ENCODE measurements around the gene TIFAB. TPM values are rescaled to one million over a fixed set of nuclear protein-coding genes. Genes with fewer than 3 reads are reported as not detected.

TIFAB gene
- polyA plus RNA-seq, 1 donor from 2014 or later: not detected

DNA sequence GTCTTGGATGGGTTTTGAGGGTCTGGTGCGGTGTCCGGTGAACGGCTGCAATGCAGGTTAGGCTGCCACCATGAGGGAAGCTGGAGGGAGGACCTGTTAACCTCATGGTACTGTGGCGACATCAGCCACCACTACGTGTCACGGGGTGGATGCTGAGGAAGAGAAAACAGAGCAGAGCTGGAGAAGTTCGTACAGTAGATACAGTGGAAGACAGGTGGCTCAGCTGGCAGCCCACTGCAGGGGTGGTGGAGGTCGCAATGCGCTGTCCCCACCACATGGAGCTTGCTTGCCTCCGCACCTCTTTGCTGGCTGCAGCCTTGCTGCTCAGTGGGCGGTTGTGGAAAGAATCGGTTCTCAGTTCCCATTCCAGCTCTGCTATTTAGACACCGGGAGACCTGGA, 7.8 kb downstream of the TIFAB start:
- no peak overlapping the region for H3K4me3 ChIP-seq (ENCODE audit: low read length)
- no peak overlapping the region for H3K9ac ChIP-seq (ENCODE audit: low read length)
- no peak overlapping the region for H3K4me2 ChIP-seq (ENCODE audit: low read length)
- H3K27ac ChIP-seq (ENCODE audit: low read length): no peak overlapping the region
- H3K9me3 ChIP-seq (ENCODE audit: low read length): no peaks in the 10 kb centered on the region
- no peaks in the 10 kb centered on the region for H3K27me3 ChIP-seq (ENCODE audit: insufficient read depth, low read depth, low read length)
- no peaks in the 10 kb centered on the region for H3F3A ChIP-seq (ENCODE audit: insufficient read depth, low read length, poor library complexity, severe bottlenecking)
- H3K9me2 ChIP-seq (ENCODE audit: insufficient read depth, low read length): no peaks in the 10 kb centered on the region
- H3K36me3 ChIP-seq (ENCODE audit: insufficient read depth, low read length): no peaks in the 10 kb centered on the region
- no peak for TF ChIP-seq EP300 (conservative IDR thresholded peaks at IDR 0.05; ENCODE audit: poor library complexity, severe bottlenecking)
- TF ChIP-seq, protein P1, sequence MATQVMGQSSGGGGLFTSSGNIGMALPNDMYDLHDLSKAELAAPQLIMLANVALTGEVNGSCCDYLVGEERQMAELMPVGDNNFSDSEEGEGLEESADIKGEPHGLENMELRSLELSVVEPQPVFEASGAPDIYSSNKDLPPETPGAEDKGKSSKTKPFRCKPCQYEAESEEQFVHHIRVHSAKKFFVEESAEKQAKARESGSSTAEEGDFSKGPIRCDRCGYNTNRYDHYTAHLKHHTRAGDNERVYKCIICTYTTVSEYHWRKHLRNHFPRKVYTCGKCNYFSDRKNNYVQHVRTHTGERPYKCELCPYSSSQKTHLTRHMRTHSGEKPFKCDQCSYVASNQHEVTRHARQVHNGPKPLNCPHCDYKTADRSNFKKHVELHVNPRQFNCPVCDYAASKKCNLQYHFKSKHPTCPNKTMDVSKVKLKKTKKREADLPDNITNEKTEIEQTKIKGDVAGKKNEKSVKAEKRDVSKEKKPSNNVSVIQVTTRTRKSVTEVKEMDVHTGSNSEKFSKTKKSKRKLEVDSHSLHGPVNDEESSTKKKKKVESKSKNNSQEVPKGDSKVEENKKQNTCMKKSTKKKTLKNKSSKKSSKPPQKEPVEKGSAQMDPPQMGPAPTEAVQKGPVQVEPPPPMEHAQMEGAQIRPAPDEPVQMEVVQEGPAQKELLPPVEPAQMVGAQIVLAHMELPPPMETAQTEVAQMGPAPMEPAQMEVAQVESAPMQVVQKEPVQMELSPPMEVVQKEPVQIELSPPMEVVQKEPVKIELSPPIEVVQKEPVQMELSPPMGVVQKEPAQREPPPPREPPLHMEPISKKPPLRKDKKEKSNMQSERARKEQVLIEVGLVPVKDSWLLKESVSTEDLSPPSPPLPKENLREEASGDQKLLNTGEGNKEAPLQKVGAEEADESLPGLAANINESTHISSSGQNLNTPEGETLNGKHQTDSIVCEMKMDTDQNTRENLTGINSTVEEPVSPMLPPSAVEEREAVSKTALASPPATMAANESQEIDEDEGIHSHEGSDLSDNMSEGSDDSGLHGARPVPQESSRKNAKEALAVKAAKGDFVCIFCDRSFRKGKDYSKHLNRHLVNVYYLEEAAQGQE (IDR thresholded peaks at IDR 0.05; ENCODE audit: borderline replicate concordance): no peak
- no peak for TF ChIP-seq POLR2AphosphoS5 (IDR thresholded peaks at IDR 0.05)
- no peak for TF ChIP-seq TAF1 (IDR thresholded peaks at IDR 0.05; ENCODE audit: low read depth)
- no peak for TF ChIP-seq SMC3 (conservative IDR thresholded peaks at IDR 0.05; ENCODE audit: poor library complexity)
- TF ChIP-seq MXI1 (conservative IDR thresholded peaks at IDR 0.05; ENCODE audit: poor library complexity, severe bottlenecking): no peak
- TF ChIP-seq RAD21 (conservative IDR thresholded peaks at IDR 0.05): no peak
- TF ChIP-seq, protein P2, sequence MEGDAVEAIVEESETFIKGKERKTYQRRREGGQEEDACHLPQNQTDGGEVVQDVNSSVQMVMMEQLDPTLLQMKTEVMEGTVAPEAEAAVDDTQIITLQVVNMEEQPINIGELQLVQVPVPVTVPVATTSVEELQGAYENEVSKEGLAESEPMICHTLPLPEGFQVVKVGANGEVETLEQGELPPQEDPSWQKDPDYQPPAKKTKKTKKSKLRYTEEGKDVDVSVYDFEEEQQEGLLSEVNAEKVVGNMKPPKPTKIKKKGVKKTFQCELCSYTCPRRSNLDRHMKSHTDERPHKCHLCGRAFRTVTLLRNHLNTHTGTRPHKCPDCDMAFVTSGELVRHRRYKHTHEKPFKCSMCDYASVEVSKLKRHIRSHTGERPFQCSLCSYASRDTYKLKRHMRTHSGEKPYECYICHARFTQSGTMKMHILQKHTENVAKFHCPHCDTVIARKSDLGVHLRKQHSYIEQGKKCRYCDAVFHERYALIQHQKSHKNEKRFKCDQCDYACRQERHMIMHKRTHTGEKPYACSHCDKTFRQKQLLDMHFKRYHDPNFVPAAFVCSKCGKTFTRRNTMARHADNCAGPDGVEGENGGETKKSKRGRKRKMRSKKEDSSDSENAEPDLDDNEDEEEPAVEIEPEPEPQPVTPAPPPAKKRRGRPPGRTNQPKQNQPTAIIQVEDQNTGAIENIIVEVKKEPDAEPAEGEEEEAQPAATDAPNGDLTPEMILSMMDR (IDR thresholded peaks at IDR 0.05; ENCODE audit: poor library complexity, severe bottlenecking): no peak
- TF ChIP-seq EZH2 (IDR thresholded peaks at IDR 0.05; ENCODE audit: borderline replicate concordance, insufficient read depth, low read length, poor library complexity, severe bottlenecking): no peak
- H4K20me1 ChIP-seq (ENCODE audit: insufficient read depth): no peaks in the 10 kb centered on the region
- no peak overlapping the region for H2AFZ ChIP-seq (ENCODE audit: low read depth, low read length)
- no peaks in the 10 kb centered on the region for H3K79me2 ChIP-seq (replicated peaks; ENCODE audit: insufficient read depth, low read length)

DNA sequence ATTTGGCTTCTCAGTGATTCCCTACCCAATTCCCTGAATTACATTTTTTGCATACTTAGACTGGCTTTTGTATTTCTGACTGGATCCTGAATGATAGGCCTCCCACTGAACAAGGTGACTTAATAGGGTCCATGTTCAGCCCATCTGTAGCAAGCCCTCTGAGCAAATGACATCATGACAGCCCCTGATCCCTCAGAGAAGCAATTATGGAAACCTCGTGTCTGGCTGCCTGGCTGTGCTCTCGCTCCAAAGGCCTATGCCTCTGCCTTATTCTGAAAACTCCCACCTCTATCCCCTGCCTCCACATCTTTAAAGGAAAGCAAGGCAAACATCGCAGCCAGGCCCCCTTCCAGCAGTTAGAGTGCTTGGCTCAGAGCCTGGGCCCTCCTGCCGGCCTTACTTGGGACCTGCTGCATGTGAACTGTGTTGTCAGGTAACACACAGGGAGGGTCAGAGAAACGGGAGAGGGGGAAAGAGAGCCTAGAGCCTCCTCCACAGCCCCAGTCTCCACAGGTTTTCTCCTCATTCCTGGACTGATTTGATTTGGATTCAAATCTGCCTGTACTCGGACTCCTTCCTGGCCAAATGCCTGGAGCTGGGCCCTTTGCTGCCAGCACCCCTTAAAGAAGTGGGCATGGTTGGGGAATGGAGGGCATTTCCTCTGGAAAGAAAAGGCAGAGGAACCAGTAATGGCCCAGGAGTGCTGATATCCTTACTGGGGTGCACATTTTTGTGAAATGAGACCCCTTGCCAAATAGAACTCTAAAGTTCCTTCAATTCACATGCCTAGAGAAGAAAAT, 8.8 kb downstream of the TIFAB start:
- H2AFZ ChIP-seq (ENCODE audit: low read depth, low read length): no peak overlapping the region

More for the DNA sequence above, 8.8 kb downstream of the TIFAB start:
- Histone ChIP-seq H4K20me1 (ENCODE audit: insufficient read depth) (no peaks in the 10 kb centered on the region), H3K9me3 (ENCODE audit: low read length) (no peaks in the 10 kb centered on the region), H3F3A (ENCODE audit: insufficient read depth, low read length, poor library complexity, severe bottlenecking) (no peaks in the 10 kb centered on the region), H3K4me3 (ENCODE audit: low read length) (no peak overlapping the region), H3K27ac (ENCODE audit: low read length) (peak overlapping the region; percentile 51), H3K36me3 (ENCODE audit: insufficient read depth, low read length) (no peaks in the 10 kb centered on the region), H3K79me2 (replicated peaks; ENCODE audit: insufficient read depth, low read length) (no peaks in the 10 kb centered on the region), H3K9ac (ENCODE audit: low read length) (peak overlapping the region; percentile 20), H3K4me2 (ENCODE audit: low read length) (no peak overlapping the region), H3K9me2 (ENCODE audit: insufficient read depth, low read length) (no peaks in the 10 kb centered on the region), H3K27me3 (ENCODE audit: insufficient read depth, low read depth, low read length) (no peaks in the 10 kb centered on the region)
- TF ChIP-seq MXI1 (conservative IDR thresholded peaks at IDR 0.05; ENCODE audit: poor library complexity, severe bottlenecking) (peak; percentile 23), POLR2AphosphoS5 (IDR thresholded peaks at IDR 0.05) (no peak)
- TF ChIP-seq, protein P1 (IDR thresholded peaks at IDR 0.05; ENCODE audit: borderline replicate concordance): peak; percentile 15
- TF ChIP-seq, protein P2 (IDR thresholded peaks at IDR 0.05; ENCODE audit: poor library complexity, severe bottlenecking): peak; percentile 9

Measured in neural cell (in vitro differentiated cells).